Measurements from ENCODE around the gene SPP2. TPM values are rescaled to one million over a fixed set of nuclear protein-coding genes. Genes with fewer than 3 reads are reported as not detected.

SPP2 gene
- total and polyA plus RNA-seq, 3 donors from 2014 or later: not detected

DNA sequence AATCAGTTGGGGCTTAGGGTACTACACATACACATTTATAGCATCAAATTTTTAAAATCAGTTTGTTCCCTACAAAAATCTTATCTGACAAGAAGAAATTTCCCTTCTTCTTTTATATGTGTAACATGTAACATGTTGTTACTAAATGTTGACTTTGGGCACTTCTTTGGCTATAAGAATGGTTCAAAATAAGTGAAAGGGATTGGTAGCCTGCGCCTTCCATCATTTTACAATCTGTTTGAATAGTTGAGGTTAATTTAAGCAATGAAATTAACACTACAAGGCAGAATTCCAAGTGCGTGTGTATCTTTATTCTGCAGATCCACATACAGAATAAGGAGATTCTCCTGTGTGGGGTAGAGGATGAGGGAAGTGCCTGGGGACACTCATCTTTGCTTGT, 30.2 kb upstream of the SPP2 start:
- Histone ChIP-seq H3K4me1 (no peaks in the 10 kb centered on the region), H3K27ac (no peak overlapping the region), H3K27me3 (no peaks in the 10 kb centered on the region), H3K9me3 (no peaks in the 10 kb centered on the region), H3K36me3 (ENCODE audit: low read depth, missing control alignments) (no peaks in the 10 kb centered on the region), H3K4me3 (no peak overlapping the region)
- TF ChIP-seq POLR2A (IDR thresholded peaks at IDR 0.05): no peak
- TF ChIP-seq, protein P1, sequence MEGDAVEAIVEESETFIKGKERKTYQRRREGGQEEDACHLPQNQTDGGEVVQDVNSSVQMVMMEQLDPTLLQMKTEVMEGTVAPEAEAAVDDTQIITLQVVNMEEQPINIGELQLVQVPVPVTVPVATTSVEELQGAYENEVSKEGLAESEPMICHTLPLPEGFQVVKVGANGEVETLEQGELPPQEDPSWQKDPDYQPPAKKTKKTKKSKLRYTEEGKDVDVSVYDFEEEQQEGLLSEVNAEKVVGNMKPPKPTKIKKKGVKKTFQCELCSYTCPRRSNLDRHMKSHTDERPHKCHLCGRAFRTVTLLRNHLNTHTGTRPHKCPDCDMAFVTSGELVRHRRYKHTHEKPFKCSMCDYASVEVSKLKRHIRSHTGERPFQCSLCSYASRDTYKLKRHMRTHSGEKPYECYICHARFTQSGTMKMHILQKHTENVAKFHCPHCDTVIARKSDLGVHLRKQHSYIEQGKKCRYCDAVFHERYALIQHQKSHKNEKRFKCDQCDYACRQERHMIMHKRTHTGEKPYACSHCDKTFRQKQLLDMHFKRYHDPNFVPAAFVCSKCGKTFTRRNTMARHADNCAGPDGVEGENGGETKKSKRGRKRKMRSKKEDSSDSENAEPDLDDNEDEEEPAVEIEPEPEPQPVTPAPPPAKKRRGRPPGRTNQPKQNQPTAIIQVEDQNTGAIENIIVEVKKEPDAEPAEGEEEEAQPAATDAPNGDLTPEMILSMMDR (IDR thresholded peaks at IDR 0.05): no peak
- DNase-seq: no peak
- WGBS, 2 donors: 82 to 86% methylated on average over 2 of the region's 2 CpGs
- intact Hi-C loops (cut with DNase I; ENCODE audit: low total_unique reads): no loop called here

DNA sequence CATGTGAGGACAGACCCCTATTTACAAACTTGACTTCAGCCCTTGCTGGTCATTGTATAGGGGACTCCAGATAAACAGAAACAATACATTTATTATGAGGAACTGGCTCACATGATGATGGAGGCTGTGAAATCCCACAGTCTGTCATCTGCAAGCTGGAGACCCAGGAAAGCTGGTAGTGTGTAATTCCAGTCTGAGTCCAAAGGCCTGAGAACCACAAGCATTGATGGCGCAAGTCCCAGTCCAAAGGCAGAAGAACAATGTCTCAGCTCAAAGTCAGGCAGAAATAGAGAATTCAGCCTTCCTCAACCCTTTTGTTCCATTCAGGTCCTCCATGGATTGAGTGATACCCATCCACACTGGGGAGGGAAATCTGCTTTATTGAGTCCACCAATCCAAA, 28.1 kb upstream of the SPP2 start:
- Histone ChIP-seq H3K4me3 (no peak overlapping the region), H3K36me3 (ENCODE audit: low read depth, missing control alignments) (no peaks in the 10 kb centered on the region), H3K27me3 (no peaks in the 10 kb centered on the region), H3K4me1 (peaks cover 3% of the 10 kb centered on the region), H3K27ac (no peak overlapping the region), H3K9me3 (no peaks in the 10 kb centered on the region)
- 89 to 94% methylated on average over 1 of the region's 1 CpG for WGBS, 2 donors
- DNase-seq: no peak
- intact Hi-C loops (cut with DNase I; ENCODE audit: low total_unique reads): no loop called here
- TF ChIP-seq, protein P1 (IDR thresholded peaks at IDR 0.05): no peak
- TF ChIP-seq POLR2A (IDR thresholded peaks at IDR 0.05): no peak

DNA sequence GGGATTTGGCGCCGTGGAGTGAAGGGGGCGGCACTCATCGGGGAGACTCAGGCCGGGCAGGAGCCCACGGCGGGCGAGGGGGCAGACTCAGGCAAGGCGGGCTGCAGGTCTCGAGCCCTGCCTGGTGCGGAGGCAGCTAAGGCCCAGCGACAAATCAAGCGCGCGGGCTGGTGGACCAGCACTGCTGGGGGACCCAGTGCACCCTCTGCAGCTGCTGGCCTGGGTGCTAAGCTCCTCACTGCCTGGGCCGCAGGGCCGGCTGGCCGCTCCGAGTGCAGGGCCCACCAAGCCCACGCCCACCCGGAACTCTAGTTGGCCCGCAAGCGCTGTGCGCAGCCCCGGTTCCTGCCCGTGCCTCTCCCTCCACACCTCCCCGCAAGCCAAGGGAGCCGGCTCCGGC, 26.2 kb upstream of the SPP2 start:
- intact Hi-C loops (cut with DNase I; ENCODE audit: low total_unique reads): no loop called here
- TF ChIP-seq POLR2A (IDR thresholded peaks at IDR 0.05): no peak
- TF ChIP-seq, protein P1 (IDR thresholded peaks at IDR 0.05): no peak
- Histone ChIP-seq H3K36me3 (ENCODE audit: low read depth, missing control alignments) (no peaks in the 10 kb centered on the region), H3K27ac (no peak overlapping the region), H3K4me1 (peaks cover 3% of the 10 kb centered on the region), H3K4me3 (peak overlapping the region; percentile 29 to 44), H3K27me3 (no peaks in the 10 kb centered on the region), H3K9me3 (no peaks in the 10 kb centered on the region)
- no peak for DNase-seq
- 85% methylated on average over 29 of the region's 29 CpGs; no CpG with 5 or more reads in 1 of the 2 donors for WGBS, 2 donors

DNA sequence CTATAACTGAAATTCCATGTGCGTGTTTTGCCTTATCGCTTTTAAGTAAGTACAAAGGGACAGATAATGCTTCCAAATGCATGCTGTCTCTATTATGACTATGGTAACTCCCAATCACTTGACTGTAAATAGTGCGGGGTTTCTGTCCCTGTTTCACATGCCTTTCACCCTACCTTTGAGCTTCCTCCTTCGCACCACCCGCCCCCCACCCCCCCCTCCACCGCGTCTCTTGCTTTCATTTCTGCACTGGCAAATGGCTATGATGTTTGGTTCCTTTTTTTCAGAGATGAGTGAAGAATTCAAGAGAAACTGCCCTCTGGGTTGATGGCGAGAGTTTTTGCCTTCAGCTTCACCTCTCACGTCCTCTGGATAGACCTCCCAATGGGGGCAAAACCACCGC, 25.0 kb upstream of the SPP2 start:
- Histone ChIP-seq H3K4me3 (no peak overlapping the region), H3K27me3 (no peaks in the 10 kb centered on the region)

DNA sequence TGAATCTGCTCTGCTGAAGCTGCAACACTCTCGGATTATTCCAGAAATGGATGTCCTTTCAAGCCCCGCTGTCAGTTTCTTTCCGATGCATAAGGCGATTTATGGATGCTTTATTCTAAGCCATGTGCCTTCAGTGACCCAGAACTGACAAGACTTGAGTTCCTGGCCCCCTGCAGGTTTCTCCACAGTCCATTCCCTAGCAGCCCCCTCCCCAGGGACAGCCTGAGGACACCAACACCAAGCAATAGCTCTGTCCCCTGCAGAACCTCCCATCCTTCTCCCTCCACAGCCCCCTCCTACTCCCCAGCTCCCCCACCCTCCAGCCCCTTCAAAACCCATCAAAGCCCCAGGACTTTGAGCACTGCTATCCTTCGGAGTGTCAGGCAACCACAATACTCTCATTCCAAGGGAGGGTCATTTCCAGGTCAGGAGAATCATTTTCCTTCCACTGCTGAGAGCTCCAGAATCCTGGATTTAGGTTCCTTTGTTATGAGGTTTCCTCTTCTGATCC, 24.6 kb upstream of the SPP2 start:
- H3K27me3 ChIP-seq: no peaks in the 10 kb centered on the region
- H3K4me1 ChIP-seq: peaks cover 3% of the 10 kb centered on the region
- no peak for TF ChIP-seq POLR2A (IDR thresholded peaks at IDR 0.05)
- TF ChIP-seq, protein P1 (IDR thresholded peaks at IDR 0.05): no peak
- WGBS, 2 donors: 28 to 35% methylated on average over 5 of the region's 5 CpGs
- no peaks in the 10 kb centered on the region for H3K36me3 ChIP-seq (ENCODE audit: low read depth, missing control alignments)
- no peak for DNase-seq
- no peak overlapping the region for H3K27ac ChIP-seq
- intact Hi-C loops (cut with DNase I; ENCODE audit: low total_unique reads): no loop called here
- H3K9me3 ChIP-seq: no peaks in the 10 kb centered on the region
- no peak overlapping the region for H3K4me3 ChIP-seq

More for the DNA sequence above, 25.0 kb upstream of the SPP2 start:
- Histone ChIP-seq H3K4me1 (peaks cover 3% of the 10 kb centered on the region), H3K36me3 (ENCODE audit: low read depth, missing control alignments) (no peaks in the 10 kb centered on the region), H3K9me3 (no peaks in the 10 kb centered on the region), H3K27ac (no peak overlapping the region)
- intact Hi-C loops (cut with DNase I; ENCODE audit: low total_unique reads): no loop called here
- WGBS, 2 donors: 18 to 28% methylated on average over 10 of the region's 10 CpGs
- no peak for DNase-seq
- TF ChIP-seq, protein P1 (IDR thresholded peaks at IDR 0.05): no peak
- no peak for TF ChIP-seq POLR2A (IDR thresholded peaks at IDR 0.05)
